H1 (cell line): ENCODE measurements around the gene SSR2. TPM values are rescaled to one million over a fixed set of nuclear protein-coding genes. Genes with fewer than 3 reads are reported as not detected.
A peak's percentile ranks its signal among the peaks of the same experiment; 100 is the strongest.

Source experiments
- CREB1 ChIP-seq: IDR thresholded peaks from 2 replicates; pipeline ENCODE4 v1.6.1; 2012; ENCODE audit warnings: inconsistent platforms
- GABPA ChIP-seq: IDR thresholded peaks from 2 replicates; pipeline ENCODE4 v1.6.1; 2011; ENCODE audit warnings: mild to moderate bottlenecking, low read length, moderate library complexity, borderline replicate concordance; ENCODE audit not compliant: insufficient read depth
- HDAC6 ChIP-seq: IDR thresholded peaks from one replicate; pipeline ENCODE4 v1.7.1; 2012; ENCODE audit warnings: low read depth, mild to moderate bottlenecking, inconsistent platforms, low read length, moderate library complexity
- KDM1A ChIP-seq: fragments of 200-600, 300-600 bp; sonication (generic); IDR thresholded peaks from 2 replicates; pipeline ENCODE4 v1.7.1; 2016; ENCODE audit warnings: mild to moderate bottlenecking, low read length, borderline replicate concordance
- KDM4A ChIP-seq: IDR thresholded peaks from one replicate; pipeline ENCODE4 v1.7.1; 2012; ENCODE audit warnings: low read depth, mild to moderate bottlenecking, moderate library complexity, low read length, inconsistent platforms; ENCODE audit not compliant: severe bottlenecking
- KDM5A ChIP-seq: fragments of 200-600 bp; IDR thresholded peaks from 2 replicates; pipeline ENCODE4 v1.7.1; 2012; ENCODE audit warnings: mild to moderate bottlenecking, low read length, inconsistent platforms, mixed read lengths
- NANOG ChIP-seq: IDR thresholded peaks from 2 replicates; pipeline ENCODE4 v1.6.1; 2011; ENCODE audit warnings: low read length, low read depth, mild to moderate bottlenecking, inconsistent platforms; ENCODE audit not compliant: insufficient read depth, poor library complexity, severe bottlenecking
- POLR2AphosphoS5 ChIP-seq: IDR thresholded peaks from 2 replicates; pipeline ENCODE4 v1.6.1; 2011; ENCODE audit warnings: low read depth, low read length
- RBBP5 ChIP-seq: IDR thresholded peaks from 2 replicates; pipeline ENCODE4 v1.7.1; 2012; ENCODE audit warnings: low read depth, mild to moderate bottlenecking, inconsistent platforms, low read length, moderate library complexity, borderline replicate concordance
- RFX5 ChIP-seq: IDR thresholded peaks from 2 replicates; pipeline ENCODE4 v1.6.1; 2011; ENCODE audit warnings: low read depth, low read length, improper control_type of control experiment, borderline replicate concordance
- RNF2 ChIP-seq: fragments of 200-900, 300-1000 bp; sonication (generic); IDR thresholded peaks from 2 replicates; pipeline ENCODE4 v1.7.1; 2016; ENCODE audit warnings: borderline replicate concordance, low read depth, mild to moderate bottlenecking, antibody characterized with exemption, low read length; ENCODE audit not compliant: poor library complexity, severe bottlenecking; ENCODE audit errors: missing control alignments
- SP4 ChIP-seq: IDR thresholded peaks from 2 replicates; pipeline ENCODE4 v1.6.1; 2012; ENCODE audit warnings: low read length, inconsistent platforms
- SRF ChIP-seq: IDR thresholded peaks from 2 replicates; pipeline ENCODE4 v1.6.1; 2011; ENCODE audit warnings: mild to moderate bottlenecking, low read depth, low read length, moderate library complexity
- SUZ12 ChIP-seq: fragments of 200-600 bp; sonication (generic); IDR thresholded peaks from 2 replicates; pipeline ENCODE4 v1.6.1; 2012; ENCODE audit warnings: mild to moderate bottlenecking, inconsistent platforms, low read length, moderate library complexity, mixed read lengths
- TAF1 ChIP-seq: IDR thresholded peaks from 2 replicates; pipeline ENCODE4 v1.6.1; 2011; ENCODE audit warnings: mild to moderate bottlenecking, low read depth, low read length
- USF2 ChIP-seq: IDR thresholded peaks from 2 replicates; pipeline ENCODE4 v1.6.1; 2011; ENCODE audit warnings: low read length, improper control_type of control experiment
- YY1 ChIP-seq: IDR thresholded peaks from 2 replicates; pipeline ENCODE4 v1.6.1; 2011; ENCODE audit warnings: low read depth, mild to moderate bottlenecking, low read length
- polyA plus RNA-seq, 7 experiments: library from polyadenylated mRNA; depleted of rRNA in 3 of 7; stranded (reverse) in 5 of 7; unstranded in 2 of 7; fragments of >200 nt in 5 of 7; fragments of 200-250 nt in 2 of 7; gene quantifications; 1 replicate in 5 of 7; 2 replicates in 1 of 7; 4 replicates in 1 of 7; pipeline versions ENCODE4 v1.2.1 to v1.2.3, GENCODE V29; 2011 to 2013; ENCODE audit warnings: missing spikeins in 2 of 7, mixed read lengths in 2 of 7
- total RNA-seq: library from RNA; stranded (reverse); fragmentation: NEBNext Ultra II Directional; extraction: Animal tissue kit (Norgen Biotek cat#: 25700); gene quantifications from 2 replicates; pipeline ENCODE4 v1.2.1, GENCODE V29; 2021

SSR2 gene
- total and polyA plus RNA-seq, 2 of the 8 experiments (the other 6 are each of a cell fraction or from before 2014, with no cell fraction given), result 190 to 648 TPM

- no peak for TF ChIP-seq KDM4A
- no peak for TF ChIP-seq SUZ12
- no peak for TF ChIP-seq RNF2
- TF ChIP-seq HDAC6, result no peak
- peak; percentile 3; the same call in 1 of the 2 replicates for TF ChIP-seq RFX5
- no peak for TF ChIP-seq NANOG
- TF ChIP-seq SP4, result no peak
- no peak for TF ChIP-seq SRF
- 0 out of 2 replicates have a peak, but pooled peaks have one; percentile 11 for TF ChIP-seq CREB1
- TF ChIP-seq USF2, result peak; percentile 12; the same call in 1 of the 2 replicates
- TF ChIP-seq YY1, result peak; percentile 69
- TF ChIP-seq KDM5A, result no peak
- no peak for TF ChIP-seq POLR2AphosphoS5
- peak; percentile 54; the same call in 1 of the 2 replicates for TF ChIP-seq GABPA
- no peak for TF ChIP-seq TAF1
- TF ChIP-seq KDM1A, result no peak
- TF ChIP-seq RBBP5, result no peak
These were observed 31.3 kb downstream of the SSR2 start (continued) for GRCh38 chr1:155989242-155990004.
